Chondrocyte (in vitro differentiated cells): ENCODE data around the gene SLC38A6. TPM values are rescaled to one million over a fixed set of nuclear protein-coding genes. Genes with fewer than 3 reads are reported as not detected.

Experiments used
- DNase-seq: peaks from one replicate; pipeline ENCODE4 v3.0.0; 2021; ENCODE audit warnings: mixed read lengths, low spot score
- H3K27ac Mint-ChIP-seq: one replicate; pipeline ENCODE4 v1.8.0; 2021; ENCODE audit warnings: mild to moderate bottlenecking, moderate library complexity, mixed read lengths; ENCODE audit not compliant: unreplicated experiment
- H3K27me3 Mint-ChIP-seq: 2 replicates; pipeline ENCODE4 v1.8.0; 2021; ENCODE audit warnings: low read depth, mixed read lengths
- H3K36me3 Mint-ChIP-seq: 2 replicates; pipeline ENCODE4 v1.8.0; 2021; ENCODE audit warnings: low read depth, mixed read lengths
- H3K4me1 Mint-ChIP-seq: 2 replicates; pipeline ENCODE4 v1.8.0; 2021; ENCODE audit warnings: low read depth, mild to moderate bottlenecking, mixed read lengths
- H3K4me3 Mint-ChIP-seq: one replicate; pipeline ENCODE4 v1.8.0; 2021; ENCODE audit warnings: mild to moderate bottlenecking, moderate library complexity, mixed read lengths; ENCODE audit not compliant: unreplicated experiment
- H3K9me3 Mint-ChIP-seq: 2 replicates; pipeline ENCODE4 v1.8.0; 2021; ENCODE audit warnings: low read depth, mixed read lengths
- total RNA-seq: library from RNA; stranded (reverse); gene quantifications from 3 replicates; pipeline ENCODE4 v1.2.1, GENCODE V29; 2021
- TF ChIP-seq, protein P1 (sequence below): fragments of 200-600 bp; sonication (generic); IDR thresholded peaks from 2 replicates; pipeline ENCODE4 v1.5.0; 2021; ENCODE audit warnings: antibody characterized with exemption, mild to moderate bottlenecking, moderate library complexity

SLC38A6 gene
- total RNA-seq, 1 donor from 2014 or later = 24.7 TPM

DNA sequence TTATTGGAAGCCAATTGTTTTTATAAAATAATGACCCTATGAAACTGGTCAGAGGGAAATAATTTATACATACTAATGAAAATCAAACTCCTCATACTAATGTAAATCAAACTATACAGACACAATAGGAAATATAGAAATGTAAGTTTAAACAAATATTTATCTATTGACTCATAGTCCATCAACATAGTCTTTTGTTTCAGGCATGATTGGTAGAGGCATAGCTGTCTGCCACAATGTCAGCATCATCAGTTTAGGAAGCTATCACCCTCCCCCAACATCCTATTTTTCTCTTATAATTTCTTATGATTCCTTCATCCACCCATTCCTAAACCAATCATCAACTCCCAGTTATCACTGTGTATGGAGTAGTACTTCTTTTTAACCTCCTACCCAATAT is 117.7 kb downstream of the SLC38A6 start:
- Mint-ChIP-seq H3K4me3 (no peak overlapping the region), H3K36me3 (no peaks in the 10 kb centered on the region), H3K27ac (no peak overlapping the region), H3K27me3 (no peaks in the 10 kb centered on the region), H3K4me1 (peaks cover 39% of the 10 kb centered on the region), H3K9me3 (peaks cover 5% of the 10 kb centered on the region)
- no peak for DNase-seq
- TF ChIP-seq, protein P1, sequence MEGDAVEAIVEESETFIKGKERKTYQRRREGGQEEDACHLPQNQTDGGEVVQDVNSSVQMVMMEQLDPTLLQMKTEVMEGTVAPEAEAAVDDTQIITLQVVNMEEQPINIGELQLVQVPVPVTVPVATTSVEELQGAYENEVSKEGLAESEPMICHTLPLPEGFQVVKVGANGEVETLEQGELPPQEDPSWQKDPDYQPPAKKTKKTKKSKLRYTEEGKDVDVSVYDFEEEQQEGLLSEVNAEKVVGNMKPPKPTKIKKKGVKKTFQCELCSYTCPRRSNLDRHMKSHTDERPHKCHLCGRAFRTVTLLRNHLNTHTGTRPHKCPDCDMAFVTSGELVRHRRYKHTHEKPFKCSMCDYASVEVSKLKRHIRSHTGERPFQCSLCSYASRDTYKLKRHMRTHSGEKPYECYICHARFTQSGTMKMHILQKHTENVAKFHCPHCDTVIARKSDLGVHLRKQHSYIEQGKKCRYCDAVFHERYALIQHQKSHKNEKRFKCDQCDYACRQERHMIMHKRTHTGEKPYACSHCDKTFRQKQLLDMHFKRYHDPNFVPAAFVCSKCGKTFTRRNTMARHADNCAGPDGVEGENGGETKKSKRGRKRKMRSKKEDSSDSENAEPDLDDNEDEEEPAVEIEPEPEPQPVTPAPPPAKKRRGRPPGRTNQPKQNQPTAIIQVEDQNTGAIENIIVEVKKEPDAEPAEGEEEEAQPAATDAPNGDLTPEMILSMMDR = no peak

DNA sequence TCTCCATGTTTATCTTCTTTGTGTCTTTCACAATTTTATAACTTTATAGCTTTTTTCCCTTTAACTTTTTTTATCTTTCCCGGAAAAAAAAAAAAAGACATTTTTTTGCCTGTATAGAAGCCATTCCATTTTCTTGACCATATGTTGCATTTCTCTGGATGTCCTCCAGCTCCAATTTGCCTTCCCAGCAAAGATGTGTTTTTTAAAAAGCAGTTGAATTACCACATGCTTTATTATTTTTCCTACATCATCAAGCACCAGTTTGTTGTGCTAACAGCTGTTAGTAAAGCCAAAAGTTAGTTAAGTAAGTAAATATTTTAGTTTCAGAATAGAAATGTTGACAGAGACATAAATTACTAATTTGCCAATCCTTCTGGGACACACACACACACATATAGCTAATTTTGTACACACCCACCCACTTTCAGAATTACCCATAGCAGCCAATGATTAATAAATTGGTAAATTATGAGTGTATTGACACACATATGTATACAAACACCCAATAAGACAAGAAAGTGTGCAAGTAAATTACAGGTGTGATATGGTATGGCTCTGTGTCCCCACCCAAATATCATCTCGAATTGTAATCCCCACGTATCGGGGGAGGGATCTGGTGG is 118.3 kb downstream of the SLC38A6 start:
- TF ChIP-seq, protein P1 = no peak
- no peak for DNase-seq
- no peak overlapping the region for H3K4me3 Mint-ChIP-seq

DNA sequence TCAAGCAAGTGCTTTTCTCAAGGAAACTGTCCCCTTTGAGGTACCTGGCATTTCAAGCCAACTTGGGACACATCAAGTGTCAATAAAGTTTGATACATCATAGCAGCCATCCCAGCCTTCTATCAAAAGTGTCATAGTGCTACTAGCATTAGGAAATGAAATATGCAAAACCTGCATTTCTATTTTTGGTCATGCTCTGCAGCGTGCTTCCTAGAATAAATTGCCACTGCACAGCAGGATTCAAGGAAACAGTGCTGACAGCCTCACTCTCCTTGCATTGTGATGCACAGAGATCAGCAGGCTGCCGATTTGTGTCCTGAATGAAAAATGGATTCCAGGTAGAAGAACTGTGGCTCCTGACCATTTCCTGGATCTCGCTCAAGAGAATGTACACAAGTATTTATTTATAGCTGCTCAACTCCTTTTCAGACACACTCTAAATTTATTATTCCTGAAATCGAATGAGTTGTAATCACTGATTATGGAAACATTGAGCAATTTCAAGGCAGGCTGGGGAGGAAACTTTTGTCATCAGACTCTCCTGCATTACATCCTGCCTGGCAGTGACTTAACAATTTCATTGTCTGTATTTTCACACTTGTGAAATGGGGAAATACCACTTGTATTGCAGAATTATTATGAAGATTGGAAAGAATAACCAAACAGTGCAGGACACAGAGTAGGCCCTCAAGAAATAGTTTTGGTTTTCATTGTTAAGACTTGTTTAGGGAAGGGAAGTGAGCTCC is 120.9 kb downstream of the SLC38A6 start:
- no peak for DNase-seq
- Mint-ChIP-seq H3K4me3 (no peak overlapping the region), H3K27ac (peak overlapping the region; percentile 99), H3K9me3 (peaks cover under 1% of the 10 kb centered on the region), H3K4me1 (peaks cover 57% of the 10 kb centered on the region), H3K36me3 (no peaks in the 10 kb centered on the region), H3K27me3 (no peaks in the 10 kb centered on the region)
- TF ChIP-seq, protein P1 = no peak

More for the DNA sequence above, 118.3 kb downstream of the SLC38A6 start:
- peaks cover 5% of the 10 kb centered on the region for H3K9me3 Mint-ChIP-seq
- H3K4me1 Mint-ChIP-seq = peaks cover 45% of the 10 kb centered on the region
- H3K27me3 Mint-ChIP-seq = no peaks in the 10 kb centered on the region
- H3K36me3 Mint-ChIP-seq = no peaks in the 10 kb centered on the region
- H3K27ac Mint-ChIP-seq = no peak overlapping the region

Other genes with a start within 250 kb of the SLC38A6 start
- 42.4 to 71.1 TPM (median 42.7 TPM) in 3 replicates for gene MNAT1, start 246.5 kb upstream of the SLC38A6 start, total RNA-seq
- gene TRMT5, start 166 bp upstream of the SLC38A6 start, total RNA-seq = 12.6 to 18.0 TPM (median 13.2 TPM) in 3 replicates